WTC11 (cell line): ENCODE data around the gene PHF21B.

Source experiments
- ATF6 ChIP-seq: sonication (generic); formaldehyde crosslinking; IDR thresholded peaks from 2 replicates; pipeline ENCODE4 v1.8.1; 2023; ENCODE audit warnings: mild to moderate bottlenecking, missing genetic modification reagents
- CTCF ChIP-seq: fragments of 200-600 bp; IDR thresholded peaks from 2 replicates; pipeline ENCODE4 v1.8.0; 2022; ENCODE audit warnings: antibody characterized with exemption
- E2F1 ChIP-seq: sonication (generic); formaldehyde crosslinking; IDR thresholded peaks from 2 replicates; pipeline ENCODE4 v1.8.0; 2022; ENCODE audit warnings: mild to moderate bottlenecking, missing genetic modification reagents
- HMGXB4 ChIP-seq: sonication (generic); formaldehyde crosslinking; IDR thresholded peaks from 2 replicates; pipeline ENCODE4 v1.8.1; 2023; ENCODE audit warnings: mild to moderate bottlenecking, moderate library complexity, missing genetic modification reagents
- MAX ChIP-seq: sonication (generic); formaldehyde crosslinking; IDR thresholded peaks from 2 replicates; pipeline ENCODE4 v1.8.0; 2022; ENCODE audit warnings: mild to moderate bottlenecking, missing genetic modification reagents
- NR3C1 ChIP-seq: sonication (generic); formaldehyde crosslinking; conservative IDR thresholded peaks from 2 replicates; pipeline ENCODE4 v1.8.1; 2023; ENCODE audit warnings: low read depth, mild to moderate bottlenecking, missing genetic modification reagents
- PREB ChIP-seq: sonication (generic); formaldehyde crosslinking; IDR thresholded peaks from 2 replicates; pipeline ENCODE4 v1.8.1; 2022; ENCODE audit warnings: mild to moderate bottlenecking, missing genetic modification reagents, moderate library complexity, borderline replicate concordance
- SMAD4 ChIP-seq: sonication (generic); formaldehyde crosslinking; IDR thresholded peaks from 2 replicates; pipeline ENCODE4 v1.8.0; 2022; ENCODE audit warnings: mild to moderate bottlenecking, missing genetic modification reagents
- STAT6 ChIP-seq: sonication (generic); formaldehyde crosslinking; conservative IDR thresholded peaks from 2 replicates; pipeline ENCODE4 v1.8.1; 2023; ENCODE audit warnings: mild to moderate bottlenecking, low read depth, missing genetic modification reagents, moderate library complexity
- TEAD1 ChIP-seq: sonication (generic); formaldehyde crosslinking; IDR thresholded peaks from 2 replicates; pipeline ENCODE4 v1.8.0; 2022; ENCODE audit warnings: mild to moderate bottlenecking, missing genetic modification reagents
- USF2 ChIP-seq: sonication (generic); formaldehyde crosslinking; IDR thresholded peaks from 2 replicates; pipeline ENCODE4 v1.8.1; 2023; ENCODE audit warnings: mild to moderate bottlenecking, missing genetic modification reagents, moderate library complexity
- ZNF219 ChIP-seq: sonication (generic); formaldehyde crosslinking; IDR thresholded peaks from 2 replicates; pipeline ENCODE4 v1.8.0; 2023; ENCODE audit warnings: missing genetic modification reagents, mild to moderate bottlenecking, borderline replicate concordance
- ZNF532 ChIP-seq: fragments of 250-450 bp; sonication (Bioruptor Pico); IDR thresholded peaks from 2 replicates; pipeline ENCODE4 v1.9.0; 2021; ENCODE audit warnings: mild to moderate bottlenecking, borderline replicate concordance

- TF ChIP-seq E2F1 (CRISPR knock-in tag) = no peak
- no peak for TF ChIP-seq ZNF219 (CRISPR knock-in tag)
- TF ChIP-seq CTCF = no peak
- no peak for TF ChIP-seq MAX
- TF ChIP-seq TEAD1 (CRISPR knock-in tag) = no peak
- no peak for TF ChIP-seq USF2 (CRISPR knock-in tag)
- no peak for TF ChIP-seq HMGXB4 (CRISPR knock-in tag)
- TF ChIP-seq ATF6 (CRISPR knock-in tag) = no peak
- no peak for TF ChIP-seq STAT6 (CRISPR knock-in tag)
- no peak for TF ChIP-seq PREB
- TF ChIP-seq NR3C1 = no peak
- no peak for TF ChIP-seq ZNF532 (CRISPR knock-in tag)
- TF ChIP-seq SMAD4 (CRISPR knock-in tag) = no peak
Measured at GRCh38 chr22:44846726-44847275, 163.0 kb downstream of the PHF21B start.
